Loucy (cell line): Measurements from ENCODE around the gene TTC7B.

ENCODE experiments used
- H2AFZ ChIP-seq: fragments of 200-600 bp; sonication (generic); 2 replicates; pipeline ENCODE4 v1.6.0; 2016; ENCODE audit warnings: antibody characterized with exemption, mild to moderate bottlenecking, low read length, moderate library complexity
- H3F3A ChIP-seq: fragments of 200-600 bp; 2 replicates; pipeline ENCODE4 v1.6.0; 2016; ENCODE audit warnings: antibody characterized with exemption, low read depth, mild to moderate bottlenecking
- H3K27me3 ChIP-seq: fragments of 200-600 bp; sonication (generic); 2 replicates; pipeline ENCODE4 v1.6.1; 2014; ENCODE audit warnings: low read length, mild to moderate bottlenecking; ENCODE audit not compliant: insufficient read depth, poor library complexity, severe bottlenecking
- H3K36me3 ChIP-seq: fragments of 200-600 bp; sonication (generic); 2 replicates; pipeline ENCODE4 v1.6.1; 2016; ENCODE audit warnings: low read length; ENCODE audit not compliant: insufficient read depth
- H3K4me1 ChIP-seq: fragments of 200-600 bp; sonication (generic); 2 replicates; pipeline ENCODE4 v1.5.1; 2014; ENCODE audit warnings: low read length, mild to moderate bottlenecking; ENCODE audit not compliant: insufficient read depth, poor library complexity, severe bottlenecking
- H3K4me2 ChIP-seq: fragments of 200-600 bp; sonication (generic); 2 replicates; pipeline ENCODE4 v1.6.0; 2014; ENCODE audit warnings: antibody characterized with exemption, low read length, low read depth, mild to moderate bottlenecking; ENCODE audit not compliant: poor library complexity, severe bottlenecking
- H3K4me3 ChIP-seq: fragments of 200-600 bp; sonication (generic); 2 replicates; pipeline ENCODE4 v1.5.1; 2014; ENCODE audit warnings: low read length, mild to moderate bottlenecking, mixed read lengths; ENCODE audit not compliant: poor library complexity, severe bottlenecking
- H3K79me2 ChIP-seq: fragments of 200-600 bp; sonication (generic); 2 replicates; pipeline ENCODE4 v1.6.1; 2014; ENCODE audit warnings: low read length; ENCODE audit not compliant: insufficient read depth
- H3K9ac ChIP-seq: fragments of 200-600 bp; sonication (generic); 2 replicates; pipeline ENCODE4 v1.6.0; 2014; ENCODE audit warnings: mild to moderate bottlenecking, low read depth, low read length, moderate library complexity; ENCODE audit not compliant: poor library complexity, severe bottlenecking
- H3K9me2 ChIP-seq: fragments of 200-600 bp; sonication (generic); replicated peaks from 2 replicates; pipeline ENCODE4 v1.6.1; 2016; ENCODE audit warnings: low read depth, low read length, mixed read lengths
- H3K9me3 ChIP-seq: fragments of 200-600 bp; sonication (generic); 2 replicates; pipeline ENCODE4 v1.6.1; 2014; ENCODE audit warnings: mild to moderate bottlenecking, antibody characterized with exemption, low read length, low read depth; ENCODE audit not compliant: insufficient read depth
- H4K20me1 ChIP-seq: fragments of 200-600 bp; sonication (generic); 2 replicates; pipeline ENCODE4 v1.6.0; 2014; ENCODE audit warnings: antibody characterized with exemption, low read length, mild to moderate bottlenecking; ENCODE audit not compliant: insufficient read depth, poor library complexity, severe bottlenecking
- EZH2phosphoT487 ChIP-seq: fragments of 200-600 bp; IDR thresholded peaks from 2 replicates; pipeline ENCODE4 v1.6.1; 2018; ENCODE audit warnings: antibody characterized with exemption, mild to moderate bottlenecking, moderate library complexity, borderline replicate concordance
- TF ChIP-seq, protein P1 (sequence below): fragments of 200-600 bp; sonication (generic); conservative IDR thresholded peaks from 2 replicates; pipeline ENCODE4 v1.5.1; 2014; ENCODE audit warnings: mild to moderate bottlenecking, antibody characterized with exemption, low read length

Gene TTC7B

DNA sequence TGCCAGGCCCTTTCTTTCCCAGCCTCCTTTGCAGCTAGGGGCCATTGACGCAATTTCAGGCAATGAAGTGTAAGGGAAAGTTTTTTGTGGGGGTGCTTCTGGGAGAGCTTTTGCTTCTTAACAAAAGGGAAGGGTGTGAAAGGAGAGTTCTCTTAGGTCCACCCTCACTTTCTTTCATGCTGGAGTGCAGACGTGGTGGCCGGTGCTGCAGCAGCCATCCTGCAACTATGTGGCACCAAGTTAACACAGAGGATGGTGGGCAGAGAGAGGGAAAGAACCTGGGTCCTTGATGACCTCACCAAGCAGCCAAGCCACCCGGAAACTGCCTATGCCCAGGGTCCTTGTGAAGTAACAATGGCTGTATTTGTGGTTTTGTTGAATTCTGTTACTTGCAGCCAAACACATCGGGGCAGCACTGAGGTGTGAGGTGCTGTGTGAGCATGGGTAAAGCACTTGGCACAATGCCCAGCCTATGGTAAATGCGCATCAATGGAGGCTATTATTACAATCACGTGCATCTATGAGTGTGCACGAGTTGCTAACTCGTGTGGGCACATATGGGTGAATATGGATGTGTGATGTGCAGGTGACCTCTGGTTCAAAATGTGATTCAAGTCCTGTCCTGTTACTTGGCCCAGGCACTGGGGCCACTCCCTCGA, 296.8 kb downstream of the TTC7B start:
- no peaks in the 10 kb centered on the region for H4K20me1 ChIP-seq
- no peaks in the 10 kb centered on the region for H3K79me2 ChIP-seq
- no peak for TF ChIP-seq EZH2phosphoT487
- TF ChIP-seq, protein P1, sequence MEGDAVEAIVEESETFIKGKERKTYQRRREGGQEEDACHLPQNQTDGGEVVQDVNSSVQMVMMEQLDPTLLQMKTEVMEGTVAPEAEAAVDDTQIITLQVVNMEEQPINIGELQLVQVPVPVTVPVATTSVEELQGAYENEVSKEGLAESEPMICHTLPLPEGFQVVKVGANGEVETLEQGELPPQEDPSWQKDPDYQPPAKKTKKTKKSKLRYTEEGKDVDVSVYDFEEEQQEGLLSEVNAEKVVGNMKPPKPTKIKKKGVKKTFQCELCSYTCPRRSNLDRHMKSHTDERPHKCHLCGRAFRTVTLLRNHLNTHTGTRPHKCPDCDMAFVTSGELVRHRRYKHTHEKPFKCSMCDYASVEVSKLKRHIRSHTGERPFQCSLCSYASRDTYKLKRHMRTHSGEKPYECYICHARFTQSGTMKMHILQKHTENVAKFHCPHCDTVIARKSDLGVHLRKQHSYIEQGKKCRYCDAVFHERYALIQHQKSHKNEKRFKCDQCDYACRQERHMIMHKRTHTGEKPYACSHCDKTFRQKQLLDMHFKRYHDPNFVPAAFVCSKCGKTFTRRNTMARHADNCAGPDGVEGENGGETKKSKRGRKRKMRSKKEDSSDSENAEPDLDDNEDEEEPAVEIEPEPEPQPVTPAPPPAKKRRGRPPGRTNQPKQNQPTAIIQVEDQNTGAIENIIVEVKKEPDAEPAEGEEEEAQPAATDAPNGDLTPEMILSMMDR: no peak; the same call in 1 of the 2 replicates
- no peak overlapping the region for H3K4me3 ChIP-seq
- no peaks in the 10 kb centered on the region for H3K36me3 ChIP-seq
- H3K9me2 ChIP-seq: no peaks in the 10 kb centered on the region
- no peaks in the 10 kb centered on the region for H3K4me1 ChIP-seq
- H3K27me3 ChIP-seq: no peaks in the 10 kb centered on the region
- H3F3A ChIP-seq: no peaks in the 10 kb centered on the region
- H3K4me2 ChIP-seq: no peak overlapping the region
- H3K9ac ChIP-seq: no peak overlapping the region
- H2AFZ ChIP-seq: peak overlapping the region; percentile 80
- H3K9me3 ChIP-seq: no peaks in the 10 kb centered on the region

DNA sequence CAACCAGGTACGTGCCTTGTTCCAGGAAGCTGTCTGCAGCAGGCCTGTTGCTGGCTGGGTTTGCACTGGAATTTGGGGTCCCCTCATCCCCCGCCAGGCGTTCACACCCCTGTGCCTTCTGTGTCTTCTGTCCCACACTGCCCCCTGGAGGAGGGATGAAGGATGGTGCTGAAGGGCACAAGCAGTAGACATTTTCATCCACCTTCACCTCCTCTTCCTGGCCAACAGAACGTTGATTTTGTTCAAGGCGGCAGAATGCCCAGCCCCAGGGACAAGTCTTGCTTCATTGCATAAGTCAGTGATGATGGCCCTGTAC, 297.3 kb downstream of the TTC7B start:
- H3K9me3 ChIP-seq: no peaks in the 10 kb centered on the region
- H3K9ac ChIP-seq: no peak overlapping the region
- no peaks in the 10 kb centered on the region for H3K4me1 ChIP-seq
- H3K9me2 ChIP-seq: no peaks in the 10 kb centered on the region
- H3K36me3 ChIP-seq: no peaks in the 10 kb centered on the region
- H3K79me2 ChIP-seq: no peaks in the 10 kb centered on the region
- no peaks in the 10 kb centered on the region for H4K20me1 ChIP-seq
- no peak overlapping the region for H3K4me2 ChIP-seq
- H2AFZ ChIP-seq: peak overlapping the region; percentile 80
- H3K4me3 ChIP-seq: no peak overlapping the region
- no peaks in the 10 kb centered on the region for H3K27me3 ChIP-seq
- no peaks in the 10 kb centered on the region for H3F3A ChIP-seq
- no peak for TF ChIP-seq EZH2phosphoT487
- TF ChIP-seq, protein P1: peak; percentile 78

DNA sequence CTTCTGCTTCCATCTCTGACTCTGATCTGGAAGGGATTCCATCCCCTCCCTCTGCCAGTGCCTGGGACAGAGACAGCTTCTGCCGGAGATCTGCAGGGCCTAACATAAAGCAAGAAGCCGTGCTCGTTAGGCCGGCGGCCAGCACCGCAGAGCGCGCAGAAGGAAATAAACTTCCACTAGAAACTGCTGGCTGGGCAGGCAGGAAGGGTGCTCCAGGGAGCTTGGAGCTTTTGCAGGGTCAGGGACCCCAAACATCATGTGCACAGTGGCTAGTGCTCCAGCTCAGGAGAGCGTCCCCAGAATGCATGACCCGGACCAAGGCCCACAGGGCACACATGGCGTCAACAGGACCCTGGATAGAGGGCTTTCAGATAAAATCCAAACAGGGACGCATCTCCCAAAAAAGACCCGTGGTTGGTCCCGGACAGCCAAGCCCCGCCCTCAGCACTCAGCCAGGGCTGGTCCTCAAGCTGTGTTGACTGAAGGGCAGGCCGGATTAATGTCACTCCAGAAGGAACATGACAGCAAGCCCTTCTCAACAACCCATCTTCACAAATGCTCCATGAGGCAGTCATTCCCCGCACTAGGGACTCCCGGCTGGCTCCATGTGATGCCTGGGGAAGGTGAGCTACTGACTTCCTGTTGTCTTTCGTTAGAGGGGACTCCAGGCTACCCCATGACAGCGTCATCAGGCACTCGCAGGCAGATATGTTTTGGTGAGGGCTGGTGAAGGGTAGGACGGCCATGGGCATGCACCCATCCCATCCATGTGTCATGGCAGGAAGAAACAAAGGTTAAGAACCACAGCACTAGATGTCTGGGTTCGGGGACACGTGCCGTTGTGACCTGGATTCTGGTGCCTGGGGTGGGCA, 297.9 kb downstream of the TTC7B start:
- Histone ChIP-seq H3K4me3 (no peak overlapping the region), H3K4me1 (no peaks in the 10 kb centered on the region), H4K20me1 (no peaks in the 10 kb centered on the region), H3K79me2 (no peaks in the 10 kb centered on the region), H3K9ac (no peak overlapping the region), H3K9me3 (no peaks in the 10 kb centered on the region), H3K27me3 (no peaks in the 10 kb centered on the region), H3K4me2 (no peak overlapping the region), H3K9me2 (no peaks in the 10 kb centered on the region), H3K36me3 (no peaks in the 10 kb centered on the region), H2AFZ (no peak overlapping the region), H3F3A (no peaks in the 10 kb centered on the region)
- TF ChIP-seq, protein P1: no peak
- no peak for TF ChIP-seq EZH2phosphoT487
